HG02870 (cell line): ENCODE measurements around the gene CCZ1.
"Not testable (repeated sequence)": the region's sequence is repeated elsewhere in the genome, so short reads cannot be mapped to it uniquely, and the experiment has no call there.

Source experiments
- ATAC-seq: cut with Tn5 transposase; IDR thresholded peaks from one replicate; pipeline ENCODE4 v1.9.1; 2021; ENCODE audit warnings: mild to moderate bottlenecking, moderate library complexity; ENCODE audit not compliant: unreplicated experiment

The CCZ1 gene

DNA sequence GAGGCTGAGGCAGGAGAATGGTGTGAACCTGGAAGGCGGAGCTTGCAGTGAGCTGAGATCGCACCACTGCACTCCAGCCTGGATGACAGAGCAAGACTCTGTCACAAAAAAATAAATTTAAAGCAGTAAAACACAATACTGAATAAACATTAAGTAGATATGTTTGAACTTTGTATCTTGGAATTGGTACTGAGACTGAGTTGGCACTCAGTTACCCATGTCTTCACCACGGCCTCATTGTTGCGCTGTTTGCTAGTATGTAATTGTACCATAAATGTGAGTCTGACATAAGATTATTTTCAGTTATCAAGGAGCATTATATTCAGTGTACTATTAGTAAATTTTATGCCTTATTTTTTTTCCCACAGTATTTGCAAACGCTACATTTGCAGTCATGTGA, 6.2 kb downstream of the CCZ1 start:
- ATAC-seq: not testable (repeated sequence)

DNA sequence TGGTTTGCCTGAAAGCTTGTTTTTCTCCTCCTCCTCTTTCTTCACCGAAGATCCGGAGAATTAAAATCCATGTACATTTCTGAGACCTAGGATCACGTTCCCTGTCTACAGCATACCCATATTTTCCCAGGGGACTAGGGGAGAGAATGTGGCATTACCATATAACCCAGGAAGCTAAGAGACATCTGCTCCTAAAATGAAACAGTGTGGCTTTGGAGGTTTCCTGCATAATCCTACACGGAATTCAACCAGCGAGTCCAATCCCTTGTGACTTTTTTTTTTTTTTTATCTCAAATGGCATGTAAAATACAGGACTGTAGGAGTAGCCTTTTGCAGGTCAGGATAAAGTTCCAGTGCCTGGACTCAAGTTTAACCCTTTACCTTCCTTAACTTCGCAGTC, 10.3 kb downstream of the CCZ1 start:
- ATAC-seq: not testable (repeated sequence)

DNA sequence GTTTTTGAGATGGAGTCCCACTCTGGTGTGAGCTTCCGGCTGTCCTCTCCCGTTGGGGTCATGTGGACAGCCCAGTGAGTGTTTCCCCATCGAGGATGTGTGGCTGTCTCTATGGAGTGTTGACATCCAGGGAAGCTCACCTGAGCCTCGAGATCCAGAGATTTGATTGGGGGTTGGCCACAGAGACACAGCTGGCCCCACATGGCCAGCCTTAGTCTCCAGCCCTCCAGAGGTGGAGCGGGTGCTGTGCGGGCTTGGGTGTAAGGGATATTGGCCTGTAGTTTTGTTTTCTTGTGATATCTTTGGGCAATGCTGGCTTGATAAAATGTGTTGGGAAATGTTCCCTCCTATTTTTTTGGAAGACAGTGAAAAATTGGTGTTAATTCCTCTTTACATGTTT, 18.0 kb downstream of the CCZ1 start:
- not testable (repeated sequence) for ATAC-seq

DNA sequence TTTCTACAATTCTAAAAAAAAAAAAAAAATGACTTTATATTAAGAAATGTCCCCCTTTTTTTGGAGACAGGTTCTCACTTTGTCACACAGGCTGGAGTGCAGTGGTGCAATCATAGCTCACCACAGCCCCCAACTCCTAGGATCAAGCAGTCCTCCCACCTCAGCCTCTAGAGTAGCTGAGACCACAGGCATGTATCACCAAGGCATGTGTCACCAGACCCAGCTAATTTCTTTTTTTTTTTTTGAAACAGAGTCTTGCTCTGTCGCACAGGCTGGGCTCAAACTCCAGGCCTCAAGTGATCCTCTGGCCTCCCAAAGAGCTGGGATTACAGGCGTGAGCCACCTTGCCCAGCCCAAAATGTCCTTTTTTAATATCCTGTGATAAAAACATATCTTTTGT, 25.6 kb downstream of the CCZ1 start:
- ATAC-seq: not testable (repeated sequence)

DNA sequence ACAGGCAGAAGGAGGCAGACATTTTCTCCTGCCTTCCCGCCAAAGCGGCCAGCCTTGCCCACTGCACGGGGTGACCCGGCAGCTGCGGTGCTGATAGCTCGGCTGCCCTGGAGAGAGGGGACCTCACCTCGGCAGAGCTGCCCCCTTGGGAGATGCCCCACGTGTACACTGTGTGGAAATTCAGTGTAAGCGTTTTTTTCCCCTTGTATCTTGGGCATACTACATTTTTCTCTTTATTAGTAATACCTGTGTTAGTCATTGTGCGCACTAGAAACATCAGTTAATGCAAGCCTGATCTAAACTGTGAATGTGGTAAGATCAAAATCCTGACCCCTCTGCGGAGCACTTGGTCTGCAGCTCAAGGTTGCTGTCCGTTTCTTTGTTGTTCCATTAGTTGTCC, 26.1 kb downstream of the CCZ1 start:
- not testable (repeated sequence) for ATAC-seq

DNA sequence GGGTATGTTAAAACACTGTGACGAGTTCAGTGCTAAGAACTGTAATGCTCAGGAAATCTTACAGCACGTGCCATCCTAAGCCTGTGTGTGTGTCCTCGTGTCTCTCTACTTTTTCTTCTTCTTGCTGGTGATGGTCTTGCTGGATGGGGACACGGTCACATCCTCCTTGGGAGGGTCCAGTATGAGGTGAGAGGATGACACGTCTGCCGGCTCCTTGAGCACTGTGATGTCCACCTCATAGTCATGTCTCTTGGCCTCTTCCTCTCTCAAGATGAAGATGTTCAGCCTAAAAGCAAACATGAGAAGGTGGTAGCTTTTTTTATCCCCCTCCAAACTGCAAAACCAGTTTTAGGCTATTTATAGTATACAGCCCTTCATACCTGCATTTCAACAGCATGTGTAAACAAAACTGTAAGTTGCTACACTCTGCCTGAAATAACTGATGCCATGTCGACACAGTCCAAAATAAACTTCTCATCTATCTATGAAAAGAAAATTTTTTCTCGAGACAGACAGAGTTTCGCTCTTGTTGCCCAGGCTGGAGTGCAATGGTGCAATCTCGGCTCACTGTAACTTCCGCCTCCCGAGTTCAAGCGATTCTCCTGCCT, 27.8 kb downstream of the CCZ1 start:
- ATAC-seq: not testable (repeated sequence)

DNA sequence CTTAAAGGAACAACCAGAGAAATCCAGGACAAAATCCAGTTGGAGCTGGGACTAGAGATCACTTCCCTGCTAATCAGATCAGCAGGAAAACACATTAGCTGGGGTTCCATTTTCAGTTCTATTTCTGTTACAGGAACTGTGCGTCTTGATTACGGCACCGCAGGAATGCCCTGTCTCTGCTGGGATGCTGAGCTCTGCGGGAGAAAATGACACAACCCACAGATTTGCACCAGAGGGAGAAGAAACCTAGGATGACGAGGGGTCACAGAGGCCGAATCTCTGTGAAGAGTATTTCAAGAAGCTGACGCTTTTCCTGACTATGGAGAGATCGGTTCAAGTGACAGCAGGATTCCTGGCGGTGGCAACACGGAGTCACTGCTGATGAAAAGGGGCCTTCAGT, 31.8 kb downstream of the CCZ1 start:
- ATAC-seq: not testable (repeated sequence)

DNA sequence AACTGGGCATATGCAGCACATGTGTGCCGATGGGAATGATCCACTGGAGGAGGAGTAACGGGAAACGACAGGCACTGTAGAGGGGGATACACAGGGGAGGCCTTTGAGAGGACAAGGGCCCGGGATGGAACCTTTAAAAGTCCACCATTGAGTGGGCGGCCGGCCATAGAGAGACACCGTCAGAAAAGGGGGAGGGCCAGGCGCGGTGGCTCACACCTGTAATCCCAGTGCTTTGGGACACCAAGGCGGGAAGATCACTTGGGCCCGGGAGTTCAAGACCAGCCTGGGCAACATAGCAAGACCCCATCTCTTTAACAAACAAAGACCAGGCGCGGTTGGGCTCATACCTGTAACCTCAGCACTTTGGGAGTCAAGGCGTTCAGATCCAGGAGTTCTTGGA, 32.7 kb downstream of the CCZ1 start:
- not testable (repeated sequence) for ATAC-seq

DNA sequence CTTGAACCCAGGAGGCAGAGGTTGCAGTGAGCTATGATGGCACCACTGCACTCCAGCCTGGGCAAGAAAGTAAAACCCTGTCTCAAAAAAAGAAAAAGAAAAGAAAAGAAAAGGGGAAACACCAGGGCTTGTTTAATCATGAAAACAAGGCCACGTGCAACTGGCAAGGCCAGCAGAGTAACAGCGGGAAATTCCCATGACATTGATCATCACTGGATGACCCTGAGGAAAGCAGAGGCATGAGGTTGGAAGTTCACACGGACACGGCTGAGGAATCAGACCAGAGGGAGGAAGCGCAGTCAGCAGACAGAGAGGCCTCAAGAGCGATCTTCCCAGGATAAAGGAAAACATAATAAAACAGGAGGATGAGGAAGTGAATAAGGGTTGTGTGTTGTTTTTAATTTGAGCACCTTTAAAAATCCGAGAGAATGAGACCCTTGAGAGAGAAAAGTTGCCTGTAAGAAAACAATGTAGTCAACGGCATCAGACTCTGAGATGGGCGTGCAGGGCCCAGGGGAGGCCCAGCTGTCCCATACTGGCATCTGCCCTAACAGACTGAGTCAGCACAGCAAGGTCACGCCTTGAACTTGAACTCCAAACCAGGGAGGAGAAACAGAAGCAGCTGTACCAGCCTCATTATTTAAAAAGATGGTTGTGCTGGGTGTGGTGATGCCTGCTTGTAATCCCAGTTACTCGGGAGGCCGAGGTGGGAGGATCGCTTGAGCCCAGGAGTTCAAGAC, 33.5 kb downstream of the CCZ1 start:
- ATAC-seq: not testable (repeated sequence)

DNA sequence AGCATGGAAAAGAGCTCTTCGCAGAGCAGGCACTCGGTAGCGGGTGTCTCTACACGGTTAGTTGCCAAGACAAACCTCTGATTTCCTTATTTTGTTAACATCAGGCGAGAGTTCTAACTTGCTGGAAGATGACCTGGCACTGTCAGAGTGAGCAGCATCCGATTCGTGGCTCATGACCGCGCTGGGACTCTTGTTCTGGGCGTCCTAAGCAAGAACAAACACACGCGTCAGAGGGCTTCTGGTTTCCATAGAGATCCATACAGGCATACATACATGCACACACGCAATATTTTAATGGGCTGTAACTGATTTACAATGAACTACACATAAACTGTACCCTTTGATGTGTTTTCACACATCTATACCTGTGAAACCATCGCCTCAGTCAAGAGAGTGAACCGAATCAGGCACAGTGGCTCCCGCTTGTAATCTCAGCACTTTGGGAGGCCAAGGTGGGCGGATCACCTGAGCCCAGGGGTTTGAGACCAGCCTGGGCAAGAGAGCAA, 36.5 kb downstream of the CCZ1 start:
- not testable (repeated sequence) for ATAC-seq

DNA sequence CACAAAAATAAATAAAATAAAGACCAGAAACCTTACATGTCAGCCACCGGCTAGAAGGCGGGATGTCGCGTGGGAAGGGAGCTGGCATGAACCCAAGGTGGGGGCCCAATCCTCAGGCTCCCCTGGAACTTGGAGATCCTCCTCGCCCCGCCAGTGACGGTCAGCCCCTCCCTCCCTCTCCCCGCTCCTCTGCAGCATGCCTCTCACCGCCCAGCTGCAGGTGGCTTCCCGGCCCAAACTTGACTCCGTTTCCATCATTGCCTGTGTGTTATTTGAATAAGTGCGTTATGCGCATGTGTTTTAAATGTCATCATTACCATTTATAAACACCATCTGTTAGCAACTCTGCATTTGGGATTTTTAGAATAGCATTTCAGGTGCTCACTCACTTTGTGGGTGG, 64.7 kb downstream of the CCZ1 start:
- ATAC-seq: not testable (repeated sequence)

DNA sequence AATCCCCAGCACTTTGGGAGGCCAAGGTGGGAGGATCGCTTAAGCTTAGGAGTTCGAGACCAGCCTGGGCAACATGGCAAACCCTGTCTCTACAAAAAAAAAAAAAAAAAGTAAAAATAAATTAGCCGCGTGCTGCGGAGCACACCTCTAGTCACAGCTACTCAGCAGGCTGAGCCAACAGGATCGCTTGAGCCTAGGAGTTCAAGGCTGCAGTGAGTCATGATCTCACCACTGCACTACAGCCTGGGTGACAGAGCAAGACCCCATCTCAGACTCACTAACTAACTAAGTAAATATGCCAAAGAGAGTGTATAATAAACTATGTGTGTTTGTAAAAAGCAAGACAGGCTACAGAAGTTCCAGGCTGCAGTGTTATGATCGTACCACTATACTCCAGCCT, 65.3 kb downstream of the CCZ1 start:
- ATAC-seq: not testable (repeated sequence)

DNA sequence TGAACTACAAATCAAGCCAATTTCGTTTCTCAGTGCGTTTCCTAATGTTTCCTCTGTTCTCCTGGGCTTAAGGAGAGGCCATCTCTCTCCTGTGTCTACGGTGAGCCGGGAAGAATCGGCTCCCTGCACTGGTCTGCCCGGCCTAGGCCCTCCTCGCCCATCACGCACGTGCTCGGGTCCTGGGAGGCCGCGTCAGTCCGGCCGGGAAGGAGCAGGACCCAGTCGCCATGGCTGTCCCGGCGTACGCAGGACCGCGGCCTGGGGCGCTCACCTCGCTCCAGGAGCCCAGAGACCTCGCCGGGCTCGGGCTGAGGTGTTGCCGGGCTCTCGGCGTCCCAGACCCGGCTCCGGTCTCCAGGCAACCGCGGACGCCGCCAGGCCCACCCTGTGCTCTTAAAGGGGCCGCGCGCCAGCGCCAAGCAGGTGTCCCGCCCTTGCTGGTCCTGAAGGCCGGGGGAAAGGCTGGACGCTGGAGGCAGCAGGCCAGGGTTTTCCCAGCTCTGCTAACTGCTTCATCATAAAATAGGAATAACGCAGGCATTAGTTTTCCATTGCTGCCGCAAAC, 71.9 kb downstream of the CCZ1 start, which contains the start of gene RSPH10B:
TSS of gene RSPH10B (minus strand) at position 343 of the 565 bp plus-strand sequence. CDS start 3,573 bp downstream, outside the sequence.
- not testable (repeated sequence) for ATAC-seq

DNA sequence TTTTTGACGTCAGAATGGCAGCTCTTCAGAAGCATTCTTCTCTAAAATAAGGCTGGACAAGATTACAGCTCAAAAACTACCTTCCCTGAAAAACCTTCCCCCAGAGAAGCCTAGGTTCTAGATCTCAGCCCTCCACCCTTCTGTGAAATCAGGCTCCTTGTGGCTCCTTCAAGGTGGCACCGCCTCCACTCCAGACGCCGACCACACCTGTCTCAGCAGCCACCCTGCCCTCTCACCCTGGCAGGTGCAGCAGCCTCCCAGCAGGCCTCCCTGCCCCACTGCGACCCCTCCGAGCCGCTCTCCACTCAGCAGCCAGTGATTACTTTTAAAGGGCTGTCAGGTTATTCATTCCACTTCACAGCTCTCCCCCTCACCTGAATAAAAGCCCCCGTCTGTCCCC, 75.0 kb downstream of the CCZ1 start:
- not testable (repeated sequence) for ATAC-seq
